Neural crest cell (in vitro differentiated cells): Measurements from ENCODE around the gene TBRG4. TPM values are rescaled to one million over a fixed set of nuclear protein-coding genes. Genes with fewer than 3 reads are reported as not detected.
A peak's percentile ranks its signal among the peaks of the same experiment; 100 is the strongest.

Experiments
- DNase-seq: peaks from one replicate; pipeline ENCODE4 v3.0.0; 2021; ENCODE audit warnings: low read depth, mixed read lengths, low spot score
- H3K27ac Mint-ChIP-seq: one replicate; pipeline ENCODE4 v1.8.0; 2021; ENCODE audit warnings: mild to moderate bottlenecking, mixed read lengths; ENCODE audit not compliant: unreplicated experiment
- H3K27me3 Mint-ChIP-seq: 2 replicates; pipeline ENCODE4 v1.8.0; 2021; ENCODE audit warnings: low read depth, mild to moderate bottlenecking, mixed read lengths
- H3K36me3 Mint-ChIP-seq: 2 replicates; pipeline ENCODE4 v1.8.0; 2021; ENCODE audit warnings: low read depth, mild to moderate bottlenecking, mixed read lengths
- H3K4me1 Mint-ChIP-seq: 2 replicates; pipeline ENCODE4 v1.8.0; 2021; ENCODE audit warnings: mixed read lengths
- H3K4me3 Mint-ChIP-seq: one replicate; pipeline ENCODE4 v1.8.0; 2021; ENCODE audit warnings: mild to moderate bottlenecking, mixed read lengths
- H3K9me3 Mint-ChIP-seq: 2 replicates; pipeline ENCODE4 v1.8.0; 2021; ENCODE audit warnings: mixed read lengths
- long read RNA-seq: library from polyadenylated mRNA; unstranded; transcript quantifications from one replicate; pipeline ENCODE4 v2.0.0, GENCODE V29; 2020
- total RNA-seq: library from RNA; stranded (reverse); gene quantifications from 2 replicates; pipeline ENCODE4 v1.2.1, GENCODE V29; 2021
- TF ChIP-seq, protein P1 (sequence below): fragments of 200-600 bp; sonication (generic); conservative IDR thresholded peaks from 2 replicates; pipeline ENCODE4 v1.5.0; 2021; ENCODE audit warnings: antibody characterized with exemption, mild to moderate bottlenecking

TBRG4 gene
- 104 and 109 TPM in 2 replicates for total RNA-seq
- long read RNA-seq, transcript TBRG4-202 (9 exons, 1,917 nt): minor isoform, 7 of 116 reads
- long read RNA-seq, transcript TBRG4-201 (11 exons, 2,243 nt): major isoform, 67 of 116 reads
- long read RNA-seq, partial matches to known transcripts: 9 of 116 reads
- long read RNA-seq, other reads (novel, unspliced or antisense): 30 of 116 reads

DNA sequence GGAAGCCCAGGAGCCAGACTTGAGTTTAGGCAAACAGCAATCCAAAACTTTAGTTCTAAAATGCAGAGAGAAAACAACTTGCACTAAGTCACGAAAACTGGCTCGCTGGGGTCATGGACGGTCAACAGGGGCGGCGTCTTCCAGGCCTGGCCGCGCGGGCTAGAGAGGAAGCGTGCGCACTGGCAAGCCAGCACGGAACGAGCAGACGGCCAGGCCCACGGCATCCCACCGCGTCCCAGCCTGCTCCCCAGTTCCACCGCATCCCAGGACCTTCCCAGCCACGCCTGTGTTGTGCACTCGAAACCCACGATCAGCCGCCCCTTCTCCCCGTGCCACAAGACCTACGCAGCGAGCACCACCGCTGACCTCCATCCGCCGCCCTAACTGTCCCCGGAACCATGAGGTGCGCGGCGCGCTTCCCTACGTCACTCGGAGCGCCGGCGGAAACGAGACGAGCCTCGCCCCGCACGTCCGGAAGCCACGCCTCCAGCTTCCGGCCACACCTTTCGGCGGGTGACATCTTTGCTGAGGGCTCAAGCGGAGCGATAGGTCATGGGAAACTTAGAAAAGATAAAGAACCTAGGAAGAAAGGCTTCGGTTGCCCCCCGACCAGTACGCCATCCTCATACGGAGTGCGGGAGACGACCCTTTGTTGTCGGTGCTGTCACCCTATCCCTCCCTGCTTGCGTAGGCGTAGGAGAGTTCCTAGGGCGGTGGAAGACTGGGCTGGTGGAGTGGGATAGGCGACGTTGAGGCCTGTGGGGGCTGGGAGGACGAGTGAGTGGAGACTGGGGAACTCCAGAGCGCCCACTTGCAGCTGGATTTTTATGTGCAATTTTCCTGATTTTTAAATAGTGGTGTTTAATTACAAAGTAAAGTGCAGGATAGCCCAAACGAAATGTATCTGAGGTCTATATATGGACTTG, at the start of gene TBRG4:
Gene TBRG4 (minus strand): TSS at position 400 of the 926 bp plus-strand sequence. CDS start 2,460 bp downstream, outside the sequence.
- peak within 1 kb of the TSS; percentile 99 for H3K4me3 Mint-ChIP-seq
- DNase-seq: peak; percentile 87
- H3K9me3 Mint-ChIP-seq: no peaks in the 10 kb centered on the region
- H3K27ac Mint-ChIP-seq: peak within 1 kb of the TSS; percentile 99
- TF ChIP-seq, protein P1, sequence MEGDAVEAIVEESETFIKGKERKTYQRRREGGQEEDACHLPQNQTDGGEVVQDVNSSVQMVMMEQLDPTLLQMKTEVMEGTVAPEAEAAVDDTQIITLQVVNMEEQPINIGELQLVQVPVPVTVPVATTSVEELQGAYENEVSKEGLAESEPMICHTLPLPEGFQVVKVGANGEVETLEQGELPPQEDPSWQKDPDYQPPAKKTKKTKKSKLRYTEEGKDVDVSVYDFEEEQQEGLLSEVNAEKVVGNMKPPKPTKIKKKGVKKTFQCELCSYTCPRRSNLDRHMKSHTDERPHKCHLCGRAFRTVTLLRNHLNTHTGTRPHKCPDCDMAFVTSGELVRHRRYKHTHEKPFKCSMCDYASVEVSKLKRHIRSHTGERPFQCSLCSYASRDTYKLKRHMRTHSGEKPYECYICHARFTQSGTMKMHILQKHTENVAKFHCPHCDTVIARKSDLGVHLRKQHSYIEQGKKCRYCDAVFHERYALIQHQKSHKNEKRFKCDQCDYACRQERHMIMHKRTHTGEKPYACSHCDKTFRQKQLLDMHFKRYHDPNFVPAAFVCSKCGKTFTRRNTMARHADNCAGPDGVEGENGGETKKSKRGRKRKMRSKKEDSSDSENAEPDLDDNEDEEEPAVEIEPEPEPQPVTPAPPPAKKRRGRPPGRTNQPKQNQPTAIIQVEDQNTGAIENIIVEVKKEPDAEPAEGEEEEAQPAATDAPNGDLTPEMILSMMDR: peak; percentile 53
- H3K4me1 Mint-ChIP-seq: peaks cover 34% of the 10 kb centered on the region
- no peaks in the 10 kb centered on the region for H3K36me3 Mint-ChIP-seq
- H3K27me3 Mint-ChIP-seq: peaks cover 35% of the 10 kb centered on the region

DNA sequence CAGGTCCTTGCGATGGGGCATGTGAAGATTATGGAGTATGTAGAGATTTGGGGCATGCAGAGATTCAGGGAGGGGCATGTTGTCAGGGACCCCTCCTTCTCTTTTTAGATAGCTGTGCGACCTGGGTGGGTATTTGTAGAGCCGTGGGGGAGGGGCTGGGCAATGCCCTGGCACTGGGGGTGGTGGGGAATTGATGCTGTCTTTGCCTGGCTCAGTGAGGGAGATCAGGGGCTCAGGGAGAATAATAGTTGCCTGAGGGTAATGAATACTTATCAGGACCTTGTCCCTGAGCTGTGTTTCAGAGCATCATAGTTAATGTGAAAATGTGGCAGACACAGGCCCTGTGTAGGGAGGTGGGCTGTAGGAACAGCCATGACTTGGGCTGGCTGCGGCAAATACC, 49.6 kb upstream of the TBRG4 start:
- TF ChIP-seq, protein P1: no peak
- peaks cover 3% of the 10 kb centered on the region for H3K36me3 Mint-ChIP-seq
- no peak overlapping the region for H3K27ac Mint-ChIP-seq
- H3K27me3 Mint-ChIP-seq: peaks cover 62% of the 10 kb centered on the region
- peaks cover 11% of the 10 kb centered on the region for H3K4me1 Mint-ChIP-seq
- no peak overlapping the region for H3K4me3 Mint-ChIP-seq
- no peak for DNase-seq
- peaks cover 8% of the 10 kb centered on the region for H3K9me3 Mint-ChIP-seq

DNA sequence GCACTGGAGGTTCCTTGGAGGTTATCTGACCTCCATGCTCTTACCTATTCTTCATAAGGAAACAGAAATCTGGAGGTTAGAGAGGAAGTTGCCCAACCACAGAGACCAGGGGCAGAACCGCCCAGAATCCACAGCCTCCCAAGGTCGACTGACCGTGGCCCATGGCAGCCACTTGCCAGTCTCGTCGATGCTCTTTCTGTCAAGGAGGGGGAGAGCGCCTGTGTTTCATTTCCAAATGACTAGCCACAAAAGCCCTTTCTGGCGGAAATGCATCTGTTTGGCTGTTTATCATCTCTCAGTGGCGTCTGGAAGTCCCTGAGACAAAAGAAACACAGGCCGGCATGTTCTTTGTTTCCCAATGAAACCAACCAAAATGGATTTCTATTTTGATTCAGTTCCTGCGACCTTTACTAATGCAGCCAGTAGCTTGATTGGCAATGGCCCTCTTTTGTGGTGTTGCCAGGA, 49.0 kb upstream of the TBRG4 start:
- Mint-ChIP-seq H3K27me3 (peaks cover 64% of the 10 kb centered on the region), H3K9me3 (peaks cover 8% of the 10 kb centered on the region), H3K27ac (no peak overlapping the region), H3K4me1 (peaks cover 11% of the 10 kb centered on the region), H3K4me3 (no peak overlapping the region), H3K36me3 (peaks cover 3% of the 10 kb centered on the region)
- TF ChIP-seq, protein P1: no peak
- no peak for DNase-seq

DNA sequence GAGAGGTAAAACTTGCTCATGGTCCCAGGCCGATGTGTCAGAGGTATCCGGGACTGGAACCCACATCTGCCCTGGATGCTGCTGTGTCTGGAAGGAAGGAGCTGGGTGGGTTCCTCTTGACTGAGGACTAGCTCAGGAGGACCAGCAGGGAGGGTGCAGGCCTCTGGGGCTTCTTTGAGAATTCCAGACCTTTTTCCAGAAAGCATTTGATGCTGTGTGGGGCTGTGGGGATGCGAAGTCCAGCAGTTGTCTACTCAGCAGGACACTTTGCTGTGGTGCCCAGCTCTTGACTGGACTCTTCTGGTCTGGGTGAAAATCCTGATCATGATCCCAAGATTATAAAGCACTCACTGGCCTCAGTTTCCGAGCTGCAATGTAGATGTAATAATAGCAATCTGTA, 47.8 kb upstream of the TBRG4 start:
- H3K4me3 Mint-ChIP-seq: no peak overlapping the region
- H3K9me3 Mint-ChIP-seq: peaks cover 8% of the 10 kb centered on the region

DNA sequence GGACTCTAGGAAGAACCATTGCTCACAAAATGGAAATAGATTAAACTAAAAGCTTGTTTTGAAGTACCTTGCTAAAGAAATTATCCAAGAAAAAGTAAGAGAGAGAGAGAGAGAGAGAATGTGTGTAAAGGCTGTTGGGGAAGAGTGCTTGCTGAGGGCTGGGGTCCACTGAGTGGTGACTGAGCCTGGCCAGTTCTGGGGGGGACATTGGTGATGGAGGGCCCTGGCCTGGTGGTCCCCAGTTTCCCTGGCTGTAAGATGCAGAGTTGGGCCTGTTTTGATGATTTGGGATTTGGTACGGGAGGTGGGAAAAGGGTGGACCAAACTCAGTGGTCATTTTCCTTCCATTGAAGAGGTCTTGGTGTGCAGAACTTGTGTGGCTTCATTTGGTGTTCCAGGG, 47.0 kb upstream of the TBRG4 start:
- H3K4me3 Mint-ChIP-seq: peak overlapping the region; percentile 42
- H3K27me3 Mint-ChIP-seq: peaks cover 62% of the 10 kb centered on the region
- H3K36me3 Mint-ChIP-seq: peaks cover 3% of the 10 kb centered on the region
- H3K27ac Mint-ChIP-seq: no peak overlapping the region
- TF ChIP-seq, protein P1: no peak
- H3K9me3 Mint-ChIP-seq: peaks cover 8% of the 10 kb centered on the region
- peaks cover 18% of the 10 kb centered on the region for H3K4me1 Mint-ChIP-seq
- no peak for DNase-seq

More for the DNA sequence above, 47.8 kb upstream of the TBRG4 start:
- H3K36me3 Mint-ChIP-seq: peaks cover 3% of the 10 kb centered on the region
- TF ChIP-seq, protein P1: no peak
- peaks cover 67% of the 10 kb centered on the region for H3K27me3 Mint-ChIP-seq
- H3K27ac Mint-ChIP-seq: no peak overlapping the region
- no peak for DNase-seq
- H3K4me1 Mint-ChIP-seq: peaks cover 16% of the 10 kb centered on the region
